ENCODE data around the gene YIPF2. TPM values are rescaled to one million over a fixed set of nuclear protein-coding genes. Genes with fewer than 3 reads are reported as not detected.

The YIPF2 gene
- total and polyA plus RNA-seq, 10 of the 15 experiments (the other 5 are each of a cell fraction or from before 2014, with no cell fraction given) = 0.92 to 38.9 (median 17.6) TPM

DNA sequence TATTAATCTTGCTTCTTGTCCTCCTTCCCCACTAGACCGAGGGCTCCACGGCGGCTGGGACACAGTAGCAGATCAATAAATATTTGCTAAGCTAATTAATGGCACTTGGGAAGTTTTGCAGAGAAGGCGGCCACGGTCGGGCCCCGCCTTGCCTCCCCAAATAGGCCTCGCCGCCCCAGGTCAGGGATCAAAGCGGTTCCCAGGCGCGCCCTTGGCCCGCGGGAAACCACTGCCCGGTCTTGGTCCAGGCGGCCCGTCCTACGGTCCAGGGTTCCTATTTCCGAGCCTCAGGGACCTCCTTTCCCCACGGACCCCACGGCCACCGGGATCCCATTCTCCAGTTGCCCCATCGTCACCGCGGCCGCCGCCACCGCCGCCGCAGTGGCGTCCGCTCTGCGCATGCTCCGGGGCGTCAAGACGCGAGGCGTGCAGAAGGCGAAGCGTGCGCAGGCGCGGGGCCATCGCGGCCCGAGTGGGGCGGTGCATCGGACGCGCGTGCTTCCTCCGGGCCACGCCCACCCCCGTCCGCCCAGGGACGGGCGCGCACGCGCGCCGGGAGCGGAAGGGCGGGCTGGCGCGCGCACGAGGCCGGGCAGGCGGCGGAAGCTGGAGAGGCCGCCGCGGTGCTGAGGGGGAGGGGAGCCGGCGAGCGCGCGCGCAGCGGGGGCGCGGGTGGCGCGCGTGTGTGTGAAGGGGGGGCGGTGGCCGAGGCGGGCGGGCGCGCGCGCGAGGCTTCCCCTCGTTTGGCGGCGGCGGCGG lies 32.1 kb upstream of the YIPF2 start, which contains the start of gene SMARCA4 (continued):
- TF ChIP-seq POLR2AphosphoS5 (IDR thresholded peaks at IDR 0.05; ENCODE audit: low read length) (peak; percentile 80; the same call in 1 of the 2 replicates), CHD1 (IDR thresholded peaks at IDR 0.05; ENCODE audit: low read depth, low read length) (no peak), STAT1 (conservative IDR thresholded peaks at IDR 0.05) (0 out of 2 replicates have a peak, but pooled peaks have one; percentile 17), CBX3 (IDR thresholded peaks at IDR 0.05; ENCODE audit: borderline replicate concordance, low read depth) (no peak), ZBTB4 (CRISPR knock-in tag; IDR thresholded peaks at IDR 0.05) (no peak), SIN3A (IDR thresholded peaks at IDR 0.05; ENCODE audit: low read depth, low read length) (no peak), ETV6 (conservative IDR thresholded peaks at IDR 0.05 in 1 of 2, IDR thresholded peaks at IDR 0.05 in 1 of 2; ENCODE audit: borderline replicate concordance in 1 of 2, low read depth in 1 of 2) (no peak), POLR2AphosphoS2 (IDR thresholded peaks at IDR 0.05; ENCODE audit: low read depth, low read length) (peak; percentile 77; the same call in 1 of the 2 replicates), CEBPB (IDR thresholded peaks at IDR 0.05; ENCODE audit: borderline replicate concordance in 1 of 2, low read depth in 2 of 2, low read length in 2 of 2) (no peak), ZNF24 (IDR thresholded peaks at IDR 0.05) (no peak), MXI1 (IDR thresholded peaks at IDR 0.05; ENCODE audit: low read depth, low read length) (peak; percentile 91), ESRRA (IDR thresholded peaks at IDR 0.05; ENCODE audit: low read length) (0 out of 2 replicates have a peak, but pooled peaks have one; percentile 55), NRF1 (conservative IDR thresholded peaks at IDR 0.05; ENCODE audit: low read depth, low read length) (peak; percentile 99), ZNF207 (IDR thresholded peaks at IDR 0.05; ENCODE audit: borderline replicate concordance) (peak; percentile 59; the same call in 1 of the 2 replicates), MEF2B (IDR thresholded peaks at IDR 0.05; ENCODE audit: partially characterized antibody, poor library complexity, severe bottlenecking) (no peak), CHD2 (IDR thresholded peaks at IDR 0.05; ENCODE audit: borderline replicate concordance, low read depth, low read length) (0 out of 2 replicates have a peak, but pooled peaks have one; percentile 53), TBL1XR1 (IDR thresholded peaks at IDR 0.05; ENCODE audit: low read depth, low read length) (0 out of 2 replicates have a peak, but pooled peaks have one; percentile 43), ATF2 (IDR thresholded peaks at IDR 0.05; ENCODE audit: low read length) (no peak), MTA3 (IDR thresholded peaks at IDR 0.05; ENCODE audit: borderline replicate concordance, low read length) (no peak), IKZF1 (conservative IDR thresholded peaks at IDR 0.05) (peak; percentile 100), MYB (IDR thresholded peaks at IDR 0.05; ENCODE audit: borderline replicate concordance, low read depth, low read length) (no peak), TARDBP (IDR thresholded peaks at IDR 0.05; ENCODE audit: borderline replicate concordance) (no peak), MYC (IDR thresholded peaks at IDR 0.05; ENCODE audit: insufficient read depth, insufficient read length, insufficient replicate concordance, low read length, severe bottlenecking) (no peak)
- TF ChIP-seq, protein P1, sequence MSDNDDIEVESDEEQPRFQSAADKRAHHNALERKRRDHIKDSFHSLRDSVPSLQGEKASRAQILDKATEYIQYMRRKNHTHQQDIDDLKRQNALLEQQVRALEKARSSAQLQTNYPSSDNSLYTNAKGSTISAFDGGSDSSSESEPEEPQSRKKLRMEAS (IDR thresholded peaks at IDR 0.05; ENCODE audit: low read depth, low read length) = peak; percentile 50
